Limb (tissue), 2 donors: ENCODE results near the gene TGFBR3.
"Not testable (repeated sequence)": the region's sequence is repeated elsewhere in the genome, so short reads cannot be mapped to it uniquely, and the experiment has no call there.

Source experiments
- DNase-seq, 2 donors: peaks; one replicate each; pipeline ENCODE4 v3.0.0-alpha.2; 2016; ENCODE audit errors: extremely low spot score in 2 of 2

The TGFBR3 gene

DNA sequence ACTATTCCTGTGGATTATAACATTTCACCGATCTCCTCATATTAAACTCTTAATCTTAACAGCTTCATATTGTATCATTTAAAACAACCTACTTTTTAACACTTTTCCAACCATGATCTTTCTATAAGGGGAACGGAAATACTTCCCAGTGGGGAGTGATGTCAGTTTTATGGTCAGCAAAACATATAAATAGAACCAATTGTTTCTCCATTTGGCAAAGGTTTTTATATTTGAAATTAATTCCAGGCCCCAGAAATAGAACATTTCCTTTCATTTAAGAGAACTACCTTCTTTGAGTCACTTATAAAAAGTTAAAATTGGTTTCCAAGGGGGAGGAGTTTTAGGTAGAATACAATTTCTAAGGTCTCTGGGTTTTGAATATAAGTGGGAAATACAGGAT is 189.6 kb downstream of the TGFBR3 start:
- no peak for DNase-seq

GRCh38 chr1:91693557-91693956 is 192.4 kb downstream of the TGFBR3 start:
- DNase-seq, result no peak

- no peak for DNase-seq
Observed at GRCh38 chr1:91691525-91691924, 194.4 kb downstream of the TGFBR3 start.

DNA sequence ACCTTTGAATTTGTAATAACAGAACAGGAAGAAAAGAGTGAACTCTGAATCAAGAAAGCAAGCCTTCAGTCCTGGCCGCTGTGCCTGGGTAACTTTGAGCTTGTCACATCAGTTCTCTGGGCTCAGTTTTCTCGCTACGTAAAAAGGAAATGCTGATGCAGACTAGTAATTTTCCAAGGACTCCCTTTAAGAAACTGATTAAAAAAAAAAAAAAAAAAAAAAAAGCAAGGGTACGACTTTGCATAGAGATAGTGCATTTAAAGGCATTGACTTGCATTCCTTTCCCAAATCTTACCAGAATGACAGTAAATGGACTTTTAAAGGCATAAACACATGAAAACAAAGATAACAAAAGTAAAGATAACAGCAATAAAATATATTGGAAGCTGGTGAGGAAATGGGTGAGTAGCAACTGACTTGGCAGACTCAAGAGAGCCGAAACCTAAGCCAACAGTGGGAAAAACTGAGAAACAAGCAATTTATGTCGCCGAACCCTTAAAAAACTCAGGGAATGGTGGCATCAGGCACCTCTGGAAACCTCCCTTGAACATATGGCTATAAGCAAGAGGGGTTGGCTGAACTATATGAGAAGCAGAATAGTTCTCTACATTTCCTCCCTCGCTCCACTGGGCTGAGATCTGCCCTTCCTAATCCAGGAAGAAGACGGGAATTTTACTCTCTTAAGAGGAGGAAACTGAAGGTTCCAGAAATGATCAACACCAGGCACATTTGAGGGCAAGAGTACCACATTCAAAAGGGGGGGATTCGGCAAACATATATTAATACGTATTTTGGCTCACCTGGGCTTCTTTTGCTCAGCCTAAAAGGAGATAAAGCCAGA is 196.1 kb downstream of the TGFBR3 start:
- no peak for DNase-seq

DNA sequence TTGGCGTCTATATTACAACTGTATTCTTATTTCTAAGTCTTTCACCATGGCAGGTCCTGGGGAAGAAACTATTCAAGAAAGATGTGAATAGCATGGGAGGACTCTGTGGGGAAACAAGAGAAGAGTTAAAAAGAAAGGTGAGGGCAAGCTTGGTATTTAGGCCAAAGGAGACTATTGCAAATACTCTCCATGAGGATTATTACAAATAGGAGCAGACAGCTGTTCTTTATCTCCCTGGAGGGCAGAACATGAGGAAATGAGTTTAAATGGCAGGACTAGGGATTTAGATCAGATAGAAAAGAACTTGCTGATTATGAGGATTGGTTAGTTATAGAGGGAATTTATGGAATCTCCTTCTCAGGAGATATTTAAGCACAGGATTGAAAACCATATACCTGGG is 198.5 kb downstream of the TGFBR3 start:
- DNase-seq, result no peak

DNA sequence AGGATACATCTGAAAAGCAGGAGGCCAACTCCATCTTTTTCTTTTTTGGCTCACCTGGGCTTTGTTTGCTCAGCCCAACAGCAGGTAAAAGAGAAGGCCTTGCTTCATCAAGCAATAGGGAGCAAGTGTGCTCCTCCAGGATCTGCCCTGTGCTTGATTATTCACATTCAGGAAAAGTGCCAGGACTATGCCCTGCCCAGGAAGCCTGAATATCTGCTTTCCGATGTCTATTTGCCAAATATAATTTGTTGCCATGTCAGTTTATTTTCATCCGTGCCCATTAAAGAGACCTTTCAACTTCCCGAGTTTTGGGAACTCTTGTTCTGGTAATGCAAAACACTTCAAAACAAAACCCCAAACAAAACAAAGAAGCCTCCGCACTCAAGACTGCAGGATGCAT is 200.0 kb downstream of the TGFBR3 start:
- no peak for DNase-seq

GRCh38 chr1:91684481-91685196 is 201.3 kb downstream of the TGFBR3 start:
- peak; percentile 49 to 69 for DNase-seq

GRCh38 chr1:91683598-91683951 is 202.4 kb downstream of the TGFBR3 start:
- peak in 1 of 2 donors; percentile 47 for DNase-seq

- DNase-seq, result no peak
Observed at GRCh38 chr1:91682882-91683597, 202.9 kb downstream of the TGFBR3 start.

GRCh38 chr1:91680556-91681155 is 205.3 kb downstream of the TGFBR3 start:
- DNase-seq, result no peak

DNA sequence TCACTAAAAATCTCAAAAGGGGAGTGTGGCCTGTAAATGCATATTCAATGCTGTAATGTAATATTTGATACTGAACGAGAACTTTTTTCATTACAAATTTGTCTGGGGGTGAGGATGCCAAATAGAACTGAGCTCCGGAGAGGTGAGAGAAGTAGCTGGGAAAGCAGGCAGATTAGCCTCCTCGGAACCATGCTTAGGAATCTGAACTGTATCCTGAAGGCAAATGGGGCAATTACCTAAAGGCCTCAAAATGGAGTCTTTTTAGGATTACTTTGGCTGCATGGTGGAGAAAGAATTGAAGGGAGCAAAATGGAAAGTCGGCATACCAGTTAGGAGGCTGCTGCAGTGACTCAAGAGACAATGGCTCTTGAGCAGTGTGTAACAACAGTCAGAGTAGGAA is 206.5 kb downstream of the TGFBR3 start:
- DNase-seq, result no peak

DNA sequence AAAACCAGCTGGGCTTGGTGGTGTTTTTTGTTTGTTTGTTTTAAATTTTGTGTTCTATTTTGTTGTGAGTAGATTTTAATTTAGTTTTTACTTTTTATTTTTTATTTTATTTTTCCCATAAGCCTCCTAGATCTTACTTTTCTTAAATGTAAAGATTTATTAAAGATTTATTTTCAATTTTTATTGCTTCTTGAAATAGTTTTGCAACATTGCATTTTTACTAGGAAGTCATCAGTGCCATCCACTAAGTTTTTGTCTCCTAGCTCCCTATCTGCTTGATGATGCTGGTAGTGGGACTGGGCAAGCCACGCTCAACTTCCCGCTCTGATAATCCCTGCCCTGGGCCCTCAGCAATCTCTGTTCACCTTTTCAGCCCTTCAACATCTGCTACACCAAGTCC is 209.9 kb downstream of the TGFBR3 start:
- DNase-seq, result no peak

- DNase-seq, result no peak
Observed at GRCh38 chr1:91674107-91674506, 211.8 kb downstream of the TGFBR3 start.

DNA sequence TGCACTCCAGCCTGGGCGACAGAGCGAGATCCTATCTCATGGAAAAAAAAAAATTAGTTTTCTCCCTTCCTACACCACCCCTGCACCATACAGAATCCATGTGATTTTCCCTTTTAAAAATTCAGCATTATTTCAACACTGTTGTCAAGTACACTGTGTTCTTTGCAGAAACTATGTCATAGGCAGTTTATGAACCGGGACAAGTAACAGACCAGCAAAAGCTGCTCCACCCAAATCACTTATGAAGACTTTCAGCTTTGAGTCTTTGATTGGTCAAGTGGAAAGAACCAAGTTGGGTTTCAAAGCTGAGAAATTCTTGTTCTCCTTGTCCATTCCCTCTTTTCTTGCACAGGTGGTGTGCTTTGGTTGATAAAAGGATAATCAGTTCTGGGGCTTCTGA is 212.3 kb downstream of the TGFBR3 start:
- no peak for DNase-seq

GRCh38 chr1:91672601-91673161 is 213.3 kb downstream of the TGFBR3 start:
- DNase-seq, result no peak

GRCh38 chr1:91670781-91671180 is 215.2 kb downstream of the TGFBR3 start:
- DNase-seq, result no peak

- no peak for DNase-seq
Observed at GRCh38 chr1:91669584-91670350, 216.2 kb downstream of the TGFBR3 start.

GRCh38 chr1:91666651-91667050 is 219.3 kb downstream of the TGFBR3 start:
- not testable (repeated sequence) for DNase-seq

DNA sequence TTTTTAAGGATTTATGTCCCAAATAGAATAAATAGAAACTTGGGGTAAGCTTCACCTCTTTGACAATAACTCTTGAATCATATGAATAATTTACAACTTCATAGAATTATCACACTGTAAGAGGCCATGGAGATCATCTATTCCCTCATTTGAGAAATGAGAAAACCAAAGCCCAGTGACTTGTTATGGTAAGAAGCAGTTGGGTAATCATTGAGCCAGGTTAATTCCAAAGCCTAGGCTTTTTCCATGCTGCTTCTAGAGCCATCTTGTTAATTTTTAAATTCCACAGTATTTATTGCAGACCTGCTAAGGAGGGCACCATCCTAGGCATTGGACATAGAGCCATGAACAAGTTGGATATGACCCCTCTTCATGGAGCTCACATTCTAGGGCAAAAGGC is 224.8 kb downstream of the TGFBR3 start:
- DNase-seq, result no peak

- no peak for DNase-seq
Observed at GRCh38 chr1:91660708-91661107, 225.2 kb downstream of the TGFBR3 start.

GRCh38 chr1:91655912-91656449 is 230.0 kb downstream of the TGFBR3 start:
- no peak for DNase-seq
